Endothelial cell of umbilical vein (primary cell): ENCODE data around the gene TNFSF9.

ENCODE experiments used
- EZH2 ChIP-seq: IDR thresholded peaks from 2 replicates; pipeline ENCODE4 v1.6.1; 2012; ENCODE audit warnings: borderline replicate concordance, low read depth, mild to moderate bottlenecking, moderate library complexity, low read length, inconsistent platforms; ENCODE audit not compliant: severe bottlenecking
- FOS ChIP-seq: IDR thresholded peaks from 2 replicates; pipeline ENCODE4 v1.6.1; 2011; ENCODE audit warnings: mild to moderate bottlenecking, low read length, moderate library complexity, borderline replicate concordance; ENCODE audit not compliant: insufficient read depth
- GATA2 ChIP-seq: IDR thresholded peaks from 2 replicates; pipeline ENCODE4 v1.7.0; 2011; ENCODE audit warnings: low read depth, mild to moderate bottlenecking, moderate library complexity, mixed read lengths, low read length; ENCODE audit not compliant: insufficient read length, insufficient read depth
- JUN ChIP-seq: IDR thresholded peaks from 2 replicates; pipeline ENCODE4 v1.6.1; 2011; ENCODE audit warnings: borderline replicate concordance, low read depth; ENCODE audit not compliant: insufficient read length, insufficient read depth
- POLR2A ChIP-seq: IDR thresholded peaks from 2 replicates; pipeline ENCODE4 v1.6.1; 2012; ENCODE audit warnings: low read depth, mild to moderate bottlenecking, control low read depth, low read length
- POLR2AphosphoS5 ChIP-seq: IDR thresholded peaks from 2 replicates; pipeline ENCODE4 v1.6.1; 2012; ENCODE audit warnings: low read depth, mild to moderate bottlenecking, control low read depth, low read length, moderate library complexity; ENCODE audit not compliant: insufficient read depth
- TF ChIP-seq, protein P1 (sequence below), 2 donors: IDR thresholded peaks; 1 replicate in 1 of 2; 2 replicates in 1 of 2; pipeline ENCODE4 v1.5.1; 2011; ENCODE audit warnings: low read length in 2 of 2, mild to moderate bottlenecking in 2 of 2, moderate library complexity in 2 of 2, control low read depth in 1 of 2, inconsistent platforms in 1 of 2, low read depth in 1 of 2; ENCODE audit not compliant: insufficient read depth in 1 of 2; ENCODE audit errors: extremely low read depth in 1 of 2
- TF ChIP-seq, protein P2 (sequence below): IDR thresholded peaks from 2 replicates; pipeline ENCODE4 v1.6.1; 2011; ENCODE audit not compliant: insufficient read depth, insufficient read length

- TF ChIP-seq POLR2AphosphoS5 (no peak), JUN (no peak), POLR2A (no peak), EZH2 (no peak), GATA2 (no peak), FOS (no peak)
- TF ChIP-seq, protein P1, sequence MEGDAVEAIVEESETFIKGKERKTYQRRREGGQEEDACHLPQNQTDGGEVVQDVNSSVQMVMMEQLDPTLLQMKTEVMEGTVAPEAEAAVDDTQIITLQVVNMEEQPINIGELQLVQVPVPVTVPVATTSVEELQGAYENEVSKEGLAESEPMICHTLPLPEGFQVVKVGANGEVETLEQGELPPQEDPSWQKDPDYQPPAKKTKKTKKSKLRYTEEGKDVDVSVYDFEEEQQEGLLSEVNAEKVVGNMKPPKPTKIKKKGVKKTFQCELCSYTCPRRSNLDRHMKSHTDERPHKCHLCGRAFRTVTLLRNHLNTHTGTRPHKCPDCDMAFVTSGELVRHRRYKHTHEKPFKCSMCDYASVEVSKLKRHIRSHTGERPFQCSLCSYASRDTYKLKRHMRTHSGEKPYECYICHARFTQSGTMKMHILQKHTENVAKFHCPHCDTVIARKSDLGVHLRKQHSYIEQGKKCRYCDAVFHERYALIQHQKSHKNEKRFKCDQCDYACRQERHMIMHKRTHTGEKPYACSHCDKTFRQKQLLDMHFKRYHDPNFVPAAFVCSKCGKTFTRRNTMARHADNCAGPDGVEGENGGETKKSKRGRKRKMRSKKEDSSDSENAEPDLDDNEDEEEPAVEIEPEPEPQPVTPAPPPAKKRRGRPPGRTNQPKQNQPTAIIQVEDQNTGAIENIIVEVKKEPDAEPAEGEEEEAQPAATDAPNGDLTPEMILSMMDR (IDR thresholded peaks at IDR 0.05; ENCODE audit: extremely low read depth in 1 of 2, insufficient read depth in 1 of 2, low read depth in 1 of 2, low read length in 2 of 2), result no peak
- TF ChIP-seq, protein P2, sequence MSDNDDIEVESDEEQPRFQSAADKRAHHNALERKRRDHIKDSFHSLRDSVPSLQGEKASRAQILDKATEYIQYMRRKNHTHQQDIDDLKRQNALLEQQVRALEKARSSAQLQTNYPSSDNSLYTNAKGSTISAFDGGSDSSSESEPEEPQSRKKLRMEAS, result no peak
These were observed 31.6 kb upstream of the TNFSF9 start for GRCh38 chr19:6499052-6499790.
